H1 (cell line): ENCODE data around the gene NKX6-1.
A peak's percentile ranks its signal among the peaks of the same experiment; 100 is the strongest.

Experiments used
- ASH2L ChIP-seq: fragments of 200-600, 300-600 bp; sonication (generic); IDR thresholded peaks from one replicate; pipeline ENCODE4 v1.7.1; 2017; ENCODE audit warnings: low read length
- EGR1 ChIP-seq: IDR thresholded peaks from 2 replicates; pipeline ENCODE4 v1.6.1; 2011; ENCODE audit warnings: low read depth, low read length, borderline replicate concordance
- HDAC6 ChIP-seq: IDR thresholded peaks from one replicate; pipeline ENCODE4 v1.7.1; 2012; ENCODE audit warnings: low read depth, mild to moderate bottlenecking, inconsistent platforms, low read length, moderate library complexity
- MAFK ChIP-seq: IDR thresholded peaks from 2 replicates; pipeline ENCODE4 v1.6.1; 2012; ENCODE audit warnings: low read depth, mild to moderate bottlenecking, improper control_type of control experiment, low read length
- POLR2A ChIP-seq, 2 experiments: IDR thresholded peaks; 1 replicate in 1 of 2; 2 replicates in 1 of 2; pipeline ENCODE4 v1.6.1; 2011; ENCODE audit warnings: low read depth in 2 of 2, low read length in 2 of 2, mild to moderate bottlenecking in 2 of 2; ENCODE audit errors: control extremely low read depth in 1 of 2
- SP1 ChIP-seq: IDR thresholded peaks from 2 replicates; pipeline ENCODE4 v1.6.1; 2011; ENCODE audit warnings: low read depth, low read length
- SUZ12 ChIP-seq: fragments of 200-600 bp; sonication (generic); IDR thresholded peaks from 2 replicates; pipeline ENCODE4 v1.6.1; 2012; ENCODE audit warnings: mild to moderate bottlenecking, inconsistent platforms, low read length, moderate library complexity, mixed read lengths
- TEAD4 ChIP-seq: IDR thresholded peaks from 2 replicates; pipeline ENCODE4 v1.6.1; 2012; ENCODE audit warnings: low read depth, low read length, inconsistent platforms, mixed read lengths
- YY1 ChIP-seq: IDR thresholded peaks from 2 replicates; pipeline ENCODE4 v1.6.1; 2011; ENCODE audit warnings: low read depth, mild to moderate bottlenecking, low read length
- ZNF274 ChIP-seq: IDR thresholded peaks from 2 replicates; pipeline ENCODE4 v1.7.0; 2012; ENCODE audit warnings: low read length, borderline replicate concordance; ENCODE audit errors: extremely low read depth
- TF ChIP-seq, protein P1 (sequence below), 3 experiments: IDR thresholded peaks; 1 replicate in 2 of 3; 2 replicates in 1 of 3; pipeline versions ENCODE4 v1.5.1 to v1.6.1; 2011; ENCODE audit warnings: low read length in 3 of 3, mild to moderate bottlenecking in 3 of 3, inconsistent platforms in 2 of 3, low read depth in 1 of 3, moderate library complexity in 1 of 3; ENCODE audit not compliant: insufficient read depth in 1 of 3; ENCODE audit errors: control extremely low read depth in 1 of 3

DNA sequence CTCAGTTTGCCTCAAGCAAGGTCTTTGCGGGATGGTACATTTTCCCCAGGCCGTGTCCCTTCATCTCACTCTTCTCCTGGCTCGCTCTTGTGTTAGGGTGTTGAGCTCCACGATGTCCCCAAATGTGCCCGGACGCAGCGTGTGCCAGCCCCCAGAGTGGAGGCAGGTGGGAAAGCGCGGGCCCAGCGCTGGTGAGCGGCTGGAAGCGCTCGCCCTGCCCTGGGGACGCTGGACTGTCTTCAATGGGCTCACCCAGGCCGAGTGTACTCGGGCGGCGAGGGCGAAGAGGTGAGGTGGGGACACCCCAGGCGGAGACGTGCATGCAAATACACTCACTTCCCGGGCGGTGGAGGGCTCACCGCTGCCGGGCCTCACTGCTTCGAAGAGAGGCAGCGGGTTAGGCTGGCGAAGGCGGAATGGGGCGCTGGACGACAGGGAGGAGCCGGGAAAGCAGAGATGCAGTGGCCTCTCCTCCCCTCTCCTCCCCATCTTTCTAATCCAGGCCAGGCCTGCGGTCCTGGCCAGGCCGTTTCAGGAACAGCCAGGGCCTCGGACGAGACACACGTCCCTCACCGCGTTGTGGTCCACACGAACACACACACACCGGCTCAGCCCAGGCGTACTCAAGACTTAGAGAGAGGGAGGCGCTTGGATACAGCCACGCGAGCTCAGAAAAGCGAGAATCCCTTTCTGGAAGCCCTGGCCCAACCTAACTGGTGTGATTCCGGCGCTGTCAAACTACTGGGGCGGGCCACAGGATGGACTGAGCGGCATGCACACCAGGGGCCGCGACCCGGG lies 2.2 kb downstream of the NKX6-1 start:
- no peak for TF ChIP-seq TEAD4
- no peak for TF ChIP-seq MAFK
- TF ChIP-seq, protein P1, sequence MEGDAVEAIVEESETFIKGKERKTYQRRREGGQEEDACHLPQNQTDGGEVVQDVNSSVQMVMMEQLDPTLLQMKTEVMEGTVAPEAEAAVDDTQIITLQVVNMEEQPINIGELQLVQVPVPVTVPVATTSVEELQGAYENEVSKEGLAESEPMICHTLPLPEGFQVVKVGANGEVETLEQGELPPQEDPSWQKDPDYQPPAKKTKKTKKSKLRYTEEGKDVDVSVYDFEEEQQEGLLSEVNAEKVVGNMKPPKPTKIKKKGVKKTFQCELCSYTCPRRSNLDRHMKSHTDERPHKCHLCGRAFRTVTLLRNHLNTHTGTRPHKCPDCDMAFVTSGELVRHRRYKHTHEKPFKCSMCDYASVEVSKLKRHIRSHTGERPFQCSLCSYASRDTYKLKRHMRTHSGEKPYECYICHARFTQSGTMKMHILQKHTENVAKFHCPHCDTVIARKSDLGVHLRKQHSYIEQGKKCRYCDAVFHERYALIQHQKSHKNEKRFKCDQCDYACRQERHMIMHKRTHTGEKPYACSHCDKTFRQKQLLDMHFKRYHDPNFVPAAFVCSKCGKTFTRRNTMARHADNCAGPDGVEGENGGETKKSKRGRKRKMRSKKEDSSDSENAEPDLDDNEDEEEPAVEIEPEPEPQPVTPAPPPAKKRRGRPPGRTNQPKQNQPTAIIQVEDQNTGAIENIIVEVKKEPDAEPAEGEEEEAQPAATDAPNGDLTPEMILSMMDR (IDR thresholded peaks at IDR 0.05; ENCODE audit: control extremely low read depth in 1 of 3, insufficient read depth in 1 of 3, low read depth in 1 of 3, low read length in 3 of 3): no peak
- TF ChIP-seq SP1: no peak
- no peak for TF ChIP-seq ZNF274
- no peak for TF ChIP-seq POLR2A (IDR thresholded peaks at IDR 0.05; ENCODE audit: control extremely low read depth in 1 of 2, low read depth in 2 of 2, low read length in 2 of 2)
- TF ChIP-seq HDAC6: no peak
- no peak for TF ChIP-seq YY1
- TF ChIP-seq ASH2L: no peak
- TF ChIP-seq SUZ12: peak; percentile 88
- no peak for TF ChIP-seq EGR1
